ENCODE data around the gene NAA38.

Gene NAA38

GRCh38 chr17:7851438-7852261 lies 5.7 kb downstream of the NAA38 start:
- DNase-seq, result peak; percentile 95

GRCh38 chr17:7850701-7851437 lies 6.5 kb downstream of the NAA38 start:
- no peak for DNase-seq

GRCh38 chr17:7849751-7850504 lies 7.4 kb downstream of the NAA38 start:
- DNase-seq, result no peak

- DNase-seq, result no peak
These were observed 8.1 kb downstream of the NAA38 start for GRCh38 chr17:7849130-7849750.

GRCh38 chr17:7848739-7849129 lies 8.6 kb downstream of the NAA38 start:
- DNase-seq, result no peak

GRCh38 chr17:7848131-7848579 lies 9.2 kb downstream of the NAA38 start:
- no peak for DNase-seq

GRCh38 chr17:7846765-7847661 lies 10.3 kb downstream of the NAA38 start:
- no peak for DNase-seq

GRCh38 chr17:7846063-7846735 lies 11.2 kb downstream of the NAA38 start:
- DNase-seq, result no peak

GRCh38 chr17:7845359-7846062 lies 11.8 kb downstream of the NAA38 start:
- no peak for DNase-seq

- DNase-seq, result peak; percentile 79
These were observed 12.8 kb downstream of the NAA38 start for GRCh38 chr17:7844292-7845154.

- peak; percentile 91 for DNase-seq
These were observed 13.6 kb downstream of the NAA38 start for GRCh38 chr17:7843536-7844291.

- DNase-seq, result no peak
These were observed 14.2 kb downstream of the NAA38 start for GRCh38 chr17:7843257-7843535.

GRCh38 chr17:7842380-7843256 lies 14.7 kb downstream of the NAA38 start:
- peak; percentile 98 for DNase-seq

- DNase-seq, result peak; percentile 83
These were observed 15.4 kb downstream of the NAA38 start for GRCh38 chr17:7841915-7842379.

GRCh38 chr17:7841396-7841914 lies 15.9 kb downstream of the NAA38 start:
- peak; percentile 96 for DNase-seq

GRCh38 chr17:7840875-7841274 lies 16.5 kb downstream of the NAA38 start:
- DNase-seq, result no peak

GRCh38 chr17:7840441-7840840 lies 16.9 kb downstream of the NAA38 start:
- no peak for DNase-seq

GRCh38 chr17:7839876-7840261 lies 17.5 kb downstream of the NAA38 start:
- no peak for DNase-seq
